NCI-H2107 treated with DMSO at 0.1 percent for 48 hours (cell line): Measurements from ENCODE around the gene NUP210.

Source experiments
- DNase-seq: peaks from one replicate; lab custom pipeline; 2025; ENCODE audit not compliant: unreplicated experiment; lab: John Stamatoyannopoulos, UW

NUP210 gene

GRCh38 chr3:13353506-13353905, 66.6 kb downstream of the NUP210 start:
- DNase-seq = no peak

GRCh38 chr3:13352621-13353131, 67.4 kb downstream of the NUP210 start:
- DNase-seq = no peak

GRCh38 chr3:13349823-13350222, 70.3 kb downstream of the NUP210 start:
- no peak for DNase-seq

- no peak for DNase-seq
Measured at GRCh38 chr3:13348661-13349396, 71.3 kb downstream of the NUP210 start.

- DNase-seq = no peak
Measured at GRCh38 chr3:13348100-13348499, 72.0 kb downstream of the NUP210 start.

GRCh38 chr3:13347390-13347950, 72.7 kb downstream of the NUP210 start:
- DNase-seq = no peak

GRCh38 chr3:13346481-13347389, 73.4 kb downstream of the NUP210 start:
- DNase-seq = no peak

GRCh38 chr3:13345772-13346171, 74.3 kb downstream of the NUP210 start:
- DNase-seq = no peak

GRCh38 chr3:13345284-13345683, 74.8 kb downstream of the NUP210 start:
- DNase-seq = no peak

GRCh38 chr3:13344663-13345062, 75.5 kb downstream of the NUP210 start:
- DNase-seq = no peak

- DNase-seq = no peak
Measured at GRCh38 chr3:13343601-13344000, 76.5 kb downstream of the NUP210 start.

GRCh38 chr3:13341229-13341905, 78.8 kb downstream of the NUP210 start:
- DNase-seq = no peak

- no peak for DNase-seq
Measured at GRCh38 chr3:13339833-13340232, 80.3 kb downstream of the NUP210 start.

GRCh38 chr3:13338996-13339395, 81.1 kb downstream of the NUP210 start:
- DNase-seq = no peak

GRCh38 chr3:13338231-13338630, 81.9 kb downstream of the NUP210 start:
- no peak for DNase-seq

- DNase-seq = no peak
Measured at GRCh38 chr3:13336592-13336991, 83.5 kb downstream of the NUP210 start.

- no peak for DNase-seq
Measured at GRCh38 chr3:13335503-13335902, 84.6 kb downstream of the NUP210 start.

- no peak for DNase-seq
Measured at GRCh38 chr3:13335059-13335458, 85.1 kb downstream of the NUP210 start.

GRCh38 chr3:13333236-13333897, 86.8 kb downstream of the NUP210 start:
- no peak for DNase-seq

GRCh38 chr3:13332740-13333139, 87.4 kb downstream of the NUP210 start:
- DNase-seq = no peak

GRCh38 chr3:13332158-13332557, 88.0 kb downstream of the NUP210 start:
- DNase-seq = peak; percentile 74
